ENCODE results near the gene IFT88. TPM values are rescaled to one million over a fixed set of nuclear protein-coding genes. Genes with fewer than 3 reads are reported as not detected.

Gene IFT88
- total RNA-seq, 1 donor from 2014 or later, result 15.3 TPM

DNA sequence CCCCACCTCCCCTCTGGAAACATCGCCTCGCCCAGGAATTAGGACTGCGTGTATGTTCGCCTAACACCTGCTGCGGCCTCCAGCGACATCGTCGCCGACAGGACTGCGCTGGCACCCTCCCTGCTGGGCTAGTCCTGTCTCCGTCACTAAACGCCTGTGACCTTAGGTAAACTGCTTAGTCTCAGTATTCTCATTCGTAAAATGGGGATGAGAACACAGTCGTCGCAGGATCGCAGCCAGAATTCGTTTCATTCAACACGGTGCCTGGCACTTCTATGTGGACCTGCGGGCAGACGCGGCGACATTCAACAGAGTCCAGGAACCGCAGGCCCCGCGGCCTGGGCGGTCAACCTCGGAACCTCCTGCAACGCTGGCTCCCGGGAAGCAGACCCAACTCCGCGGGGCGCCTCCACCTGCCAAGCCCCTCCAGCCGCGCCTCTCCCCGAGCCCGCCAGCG lies 41.8 kb upstream of the IFT88 start:
- Histone ChIP-seq H3K4me3 (peak overlapping the region; percentile 95), H3K9me3 (no peaks in the 10 kb centered on the region), H3K4me1 (peaks cover 19% of the 10 kb centered on the region), H3K27me3 (ENCODE audit: low read depth) (no peaks in the 10 kb centered on the region), H3K36me3 (no peaks in the 10 kb centered on the region), H3K27ac (peak overlapping the region; percentile 87)
- peak; percentile 51 to 54 for ATAC-seq
- TF ChIP-seq, protein P1, sequence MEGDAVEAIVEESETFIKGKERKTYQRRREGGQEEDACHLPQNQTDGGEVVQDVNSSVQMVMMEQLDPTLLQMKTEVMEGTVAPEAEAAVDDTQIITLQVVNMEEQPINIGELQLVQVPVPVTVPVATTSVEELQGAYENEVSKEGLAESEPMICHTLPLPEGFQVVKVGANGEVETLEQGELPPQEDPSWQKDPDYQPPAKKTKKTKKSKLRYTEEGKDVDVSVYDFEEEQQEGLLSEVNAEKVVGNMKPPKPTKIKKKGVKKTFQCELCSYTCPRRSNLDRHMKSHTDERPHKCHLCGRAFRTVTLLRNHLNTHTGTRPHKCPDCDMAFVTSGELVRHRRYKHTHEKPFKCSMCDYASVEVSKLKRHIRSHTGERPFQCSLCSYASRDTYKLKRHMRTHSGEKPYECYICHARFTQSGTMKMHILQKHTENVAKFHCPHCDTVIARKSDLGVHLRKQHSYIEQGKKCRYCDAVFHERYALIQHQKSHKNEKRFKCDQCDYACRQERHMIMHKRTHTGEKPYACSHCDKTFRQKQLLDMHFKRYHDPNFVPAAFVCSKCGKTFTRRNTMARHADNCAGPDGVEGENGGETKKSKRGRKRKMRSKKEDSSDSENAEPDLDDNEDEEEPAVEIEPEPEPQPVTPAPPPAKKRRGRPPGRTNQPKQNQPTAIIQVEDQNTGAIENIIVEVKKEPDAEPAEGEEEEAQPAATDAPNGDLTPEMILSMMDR (IDR thresholded peaks at IDR 0.05), result no peak
- intact Hi-C loops (cut with DNase I), result no loop called here
- DNase-seq, result peak; percentile 65

DNA sequence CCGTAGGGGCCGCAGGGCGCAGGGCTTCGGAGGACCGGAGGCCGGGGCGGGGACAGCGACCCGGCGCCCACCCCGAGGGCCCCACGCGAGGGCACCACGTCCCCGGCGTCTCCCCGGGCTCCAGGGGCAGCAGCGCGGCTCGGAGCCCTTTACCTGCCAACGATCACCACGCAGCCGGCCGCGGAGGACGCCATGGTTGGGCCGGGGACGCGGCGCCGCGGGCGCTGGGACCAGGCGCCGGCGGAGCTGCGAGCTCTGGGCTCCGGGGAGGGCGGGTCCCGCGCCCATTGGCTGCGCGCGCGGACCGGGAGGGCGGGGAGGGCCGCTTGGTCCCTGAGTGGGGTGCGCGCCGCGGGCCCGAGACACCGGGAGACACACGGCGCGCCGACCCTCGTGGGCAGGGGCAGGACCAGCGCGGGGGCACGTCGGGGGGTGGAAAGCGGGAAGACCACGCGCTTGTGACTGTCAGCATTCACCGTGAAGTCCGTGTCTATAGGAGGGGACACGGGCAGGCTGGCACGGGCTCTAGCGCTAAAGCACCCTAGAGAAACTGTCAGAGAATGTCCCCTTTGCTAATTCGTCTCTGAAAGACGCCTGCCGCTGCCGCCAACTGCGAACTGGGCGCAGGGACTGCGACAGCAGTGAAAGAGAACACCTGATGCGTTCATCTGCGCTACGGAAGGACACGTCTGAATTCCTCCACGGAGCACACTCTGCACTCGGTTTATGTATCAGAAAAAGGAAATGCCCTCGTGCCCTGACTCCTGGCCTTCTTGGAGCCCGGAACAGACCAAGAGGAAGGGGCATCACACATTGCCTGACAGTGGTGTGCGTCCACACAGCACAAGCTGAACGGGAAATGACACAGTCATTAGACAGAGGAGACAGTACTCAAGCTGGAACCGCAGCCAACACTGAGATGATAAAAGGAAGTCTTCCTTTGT lies 41.1 kb upstream of the IFT88 start, which contains the start of gene CRYL1:
Gene CRYL1 (minus strand): TSS at position 257 of the 944 bp plus-strand sequence. CDS start 63 bp downstream, at position 194.
- TF ChIP-seq, protein P1 (IDR thresholded peaks at IDR 0.05), result no peak
- peak within 1 kb of the TSS; percentile 95 for H3K4me3 ChIP-seq
- peaks cover 19% of the 10 kb centered on the region for H3K4me1 ChIP-seq
- no peaks in the 10 kb centered on the region for H3K27me3 ChIP-seq (ENCODE audit: low read depth)
- peak; percentile 97 to 99 for ATAC-seq
- no peaks in the 10 kb centered on the region for H3K9me3 ChIP-seq
- intact Hi-C loops (cut with DNase I), result no loop called here
- H3K36me3 ChIP-seq, result no peaks in the 10 kb centered on the region
- DNase-seq, result peak; percentile 87
- H3K27ac ChIP-seq, result peak within 1 kb of the TSS; percentile 87

DNA sequence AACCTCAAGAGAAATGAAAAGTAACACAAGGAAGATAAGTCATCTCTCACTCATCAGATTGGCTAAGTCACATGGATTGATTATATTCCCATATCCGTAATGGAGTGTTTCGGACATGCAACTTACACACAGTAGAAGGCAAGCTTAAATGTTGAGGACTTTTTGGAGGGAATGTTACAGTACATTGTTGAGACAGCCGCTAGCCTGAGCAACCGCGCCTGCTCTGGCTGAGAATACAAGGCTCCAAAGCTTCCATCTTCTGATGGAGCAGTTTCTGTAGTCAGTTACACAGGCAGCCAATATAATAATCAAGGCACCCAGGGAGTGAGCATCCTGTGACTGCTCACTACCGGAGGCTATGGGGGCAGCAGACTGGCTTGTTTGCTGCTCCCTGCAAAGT lies 40.3 kb upstream of the IFT88 start:
- no peaks in the 10 kb centered on the region for H3K27me3 ChIP-seq (ENCODE audit: low read depth)
- peak overlapping the region; percentile 95 for H3K4me3 ChIP-seq
- H3K4me1 ChIP-seq, result peaks cover 19% of the 10 kb centered on the region
- TF ChIP-seq, protein P1 (IDR thresholded peaks at IDR 0.05), result no peak
- no peaks in the 10 kb centered on the region for H3K9me3 ChIP-seq
- H3K27ac ChIP-seq, result peak overlapping the region; percentile 87
- H3K36me3 ChIP-seq, result no peaks in the 10 kb centered on the region
- DNase-seq, result no peak
- intact Hi-C loops (cut with DNase I), result no loop called here
- no peak for ATAC-seq

DNA sequence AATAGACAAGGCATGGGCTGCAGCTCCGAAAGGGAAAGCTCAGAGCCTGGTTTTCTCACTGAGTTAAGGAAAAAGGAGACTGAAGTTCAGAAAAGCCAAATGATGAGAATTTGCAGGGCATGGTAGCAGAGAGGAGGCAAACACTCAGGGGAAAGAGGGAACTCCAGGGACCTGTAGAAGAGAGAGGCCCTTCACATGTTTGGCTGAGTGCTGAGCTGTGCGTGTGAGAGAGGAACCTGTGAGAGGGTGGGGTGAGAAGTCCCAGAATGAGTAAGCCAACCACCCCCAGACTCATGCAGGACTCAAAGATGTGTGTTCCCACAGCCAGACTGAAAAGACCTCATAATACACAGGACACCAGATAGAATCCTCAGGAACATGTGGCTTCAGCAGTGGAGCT lies 38.5 kb upstream of the IFT88 start:
- TF ChIP-seq, protein P1 (IDR thresholded peaks at IDR 0.05), result no peak
- no peak overlapping the region for H3K27ac ChIP-seq
- H3K36me3 ChIP-seq, result no peaks in the 10 kb centered on the region
- ATAC-seq (no peak), DNase-seq (no peak)
- intact Hi-C loops (cut with DNase I), result no loop called here
- no peaks in the 10 kb centered on the region for H3K9me3 ChIP-seq
- H3K4me3 ChIP-seq, result no peak overlapping the region
- peaks cover 19% of the 10 kb centered on the region for H3K4me1 ChIP-seq
- H3K27me3 ChIP-seq (ENCODE audit: low read depth), result no peaks in the 10 kb centered on the region

DNA sequence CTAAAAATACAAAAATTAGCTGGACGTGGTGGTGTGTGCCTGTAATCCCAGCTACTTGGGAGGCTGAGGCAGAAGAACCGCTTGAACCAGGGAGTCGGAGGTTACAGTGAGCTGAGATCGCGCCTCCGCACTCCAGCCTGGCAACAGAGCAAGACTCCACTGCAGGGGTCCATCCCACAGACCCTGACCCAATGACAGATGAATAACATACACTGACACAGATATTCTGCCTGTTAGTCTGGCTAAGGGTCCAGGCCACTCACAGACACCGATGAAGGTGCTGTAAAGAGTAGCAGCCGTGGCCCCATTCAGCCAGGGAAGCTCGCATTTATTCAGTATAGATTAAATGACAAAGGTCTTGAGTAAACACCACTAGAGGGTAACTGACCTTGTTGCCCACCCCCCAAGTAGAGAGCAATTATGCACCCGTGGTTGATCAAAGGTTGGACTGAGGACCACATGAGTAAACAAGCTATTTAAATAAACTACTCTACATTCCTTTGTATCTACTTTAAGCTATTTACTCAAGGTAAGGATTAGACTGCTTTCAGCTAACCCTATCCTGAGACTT lies 32.8 kb upstream of the IFT88 start:
- DNase-seq (no peak), ATAC-seq (no peak)
- Histone ChIP-seq H3K9me3 (peaks cover 14% of the 10 kb centered on the region), H3K27me3 (ENCODE audit: low read depth) (no peaks in the 10 kb centered on the region), H3K4me1 (no peaks in the 10 kb centered on the region), H3K4me3 (no peak overlapping the region), H3K36me3 (no peaks in the 10 kb centered on the region), H3K27ac (no peak overlapping the region)
- intact Hi-C loops (cut with DNase I), result no loop called here
- TF ChIP-seq, protein P1 (IDR thresholded peaks at IDR 0.05), result no peak

All from lower lobe of right lung (tissue), 2 donors.